ENCODE results near the gene TMEM201.
A peak's percentile ranks its signal among the peaks of the same experiment; 100 is the strongest.

Gene TMEM201

GRCh38 chr1:9600861-9601834, 12.4 kb downstream of the TMEM201 start:
- DNase-seq: no peak

GRCh38 chr1:9601942-9602793, 13.5 kb downstream of the TMEM201 start:
- no peak for DNase-seq

GRCh38 chr1:9602794-9603167, 14.1 kb downstream of the TMEM201 start:
- DNase-seq: no peak

GRCh38 chr1:9603307-9603706, 14.6 kb downstream of the TMEM201 start:
- no peak for DNase-seq

- DNase-seq: no peak
Measured at GRCh38 chr1:9603766-9604753, 15.3 kb downstream of the TMEM201 start.

GRCh38 chr1:9604836-9605235, 16.1 kb downstream of the TMEM201 start:
- no peak for DNase-seq

GRCh38 chr1:9605946-9606455, 17.3 kb downstream of the TMEM201 start:
- DNase-seq: no peak

GRCh38 chr1:9606458-9606857, 17.7 kb downstream of the TMEM201 start:
- no peak for DNase-seq

- DNase-seq: no peak
Measured at GRCh38 chr1:9606948-9607347, 18.2 kb downstream of the TMEM201 start.

- DNase-seq: no peak
Measured at GRCh38 chr1:9607352-9607751, 18.6 kb downstream of the TMEM201 start.

GRCh38 chr1:9609998-9610397, 21.3 kb downstream of the TMEM201 start:
- no peak for DNase-seq

GRCh38 chr1:9610548-9610947, 21.8 kb downstream of the TMEM201 start:
- DNase-seq: no peak

GRCh38 chr1:9611716-9612115, 23.0 kb downstream of the TMEM201 start:
- no peak for DNase-seq

GRCh38 chr1:9612162-9612845, 23.6 kb downstream of the TMEM201 start:
- no peak for DNase-seq

- DNase-seq: no peak
Measured at GRCh38 chr1:9612871-9613624, 24.3 kb downstream of the TMEM201 start.

- DNase-seq: no peak
Measured at GRCh38 chr1:9613625-9614299, 25.1 kb downstream of the TMEM201 start.

GRCh38 chr1:9615316-9616063, 26.8 kb downstream of the TMEM201 start:
- peak; percentile 55 for DNase-seq

- DNase-seq: no peak
Measured at GRCh38 chr1:9618909-9619679, 30.4 kb downstream of the TMEM201 start.

- no peak for DNase-seq
Measured at GRCh38 chr1:9621032-9621431, 32.3 kb downstream of the TMEM201 start.

Measured in activated gamma-delta T cell treated with Interleukin-2 at 50 U/mL for 16 hours (primary cell).